Uterus (tissue), 2 donors: Measurements from ENCODE around the gene NOP56.

Experiments used
- POLR2A ChIP-seq, 2 donors: fragments of 450-650 bp; IDR thresholded peaks; one replicate each; pipeline ENCODE4 v1.6.1; 2016; ENCODE audit warnings: antibody characterized with exemption in 2 of 2, mild to moderate bottlenecking in 1 of 2, moderate library complexity in 1 of 2
- TF ChIP-seq, protein P1 (sequence below), 4 experiments: fragments of 200-600 bp in 2 of 4; fragments of 450-650 bp in 2 of 4; sonication (generic) in 2 of 4; IDR thresholded peaks; one replicate each; pipeline ENCODE4 v1.5.1; 2016 to 2019; ENCODE audit warnings: antibody characterized with exemption in 4 of 4, mild to moderate bottlenecking in 2 of 4, moderate library complexity in 1 of 4

- no peak for TF ChIP-seq POLR2A (IDR thresholded peaks at IDR 0.05)
- TF ChIP-seq, protein P1, sequence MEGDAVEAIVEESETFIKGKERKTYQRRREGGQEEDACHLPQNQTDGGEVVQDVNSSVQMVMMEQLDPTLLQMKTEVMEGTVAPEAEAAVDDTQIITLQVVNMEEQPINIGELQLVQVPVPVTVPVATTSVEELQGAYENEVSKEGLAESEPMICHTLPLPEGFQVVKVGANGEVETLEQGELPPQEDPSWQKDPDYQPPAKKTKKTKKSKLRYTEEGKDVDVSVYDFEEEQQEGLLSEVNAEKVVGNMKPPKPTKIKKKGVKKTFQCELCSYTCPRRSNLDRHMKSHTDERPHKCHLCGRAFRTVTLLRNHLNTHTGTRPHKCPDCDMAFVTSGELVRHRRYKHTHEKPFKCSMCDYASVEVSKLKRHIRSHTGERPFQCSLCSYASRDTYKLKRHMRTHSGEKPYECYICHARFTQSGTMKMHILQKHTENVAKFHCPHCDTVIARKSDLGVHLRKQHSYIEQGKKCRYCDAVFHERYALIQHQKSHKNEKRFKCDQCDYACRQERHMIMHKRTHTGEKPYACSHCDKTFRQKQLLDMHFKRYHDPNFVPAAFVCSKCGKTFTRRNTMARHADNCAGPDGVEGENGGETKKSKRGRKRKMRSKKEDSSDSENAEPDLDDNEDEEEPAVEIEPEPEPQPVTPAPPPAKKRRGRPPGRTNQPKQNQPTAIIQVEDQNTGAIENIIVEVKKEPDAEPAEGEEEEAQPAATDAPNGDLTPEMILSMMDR (IDR thresholded peaks at IDR 0.05) = no peak
These were observed 40.4 kb upstream of the NOP56 start for GRCh38 chr20:2612073-2612472.
